Measurements from ENCODE around the gene VPS13A. TPM values are rescaled to one million over a fixed set of nuclear protein-coding genes. Genes with fewer than 3 reads are reported as not detected.

VPS13A gene
- total RNA-seq, 1 experiment from 2014 or later: 32.6 TPM

- no peaks in the 10 kb centered on the region for H3K36me3 Mint-ChIP-seq (ENCODE audit: insufficient read depth, unreplicated experiment)
- CTCF ChIA-PET: no interaction called here
- no TSS peak for BruUV-seq (replicated peaks)
These were observed 249.4 kb downstream of the VPS13A start for GRCh38 chr9:77426712-77427111.

GRCh38 chr9:77427256-77427927 is 250.1 kb downstream of the VPS13A start:
- Mint-ChIP-seq H3K36me3 (ENCODE audit: insufficient read depth, unreplicated experiment) (no peaks in the 10 kb centered on the region), H3K27me3 (ENCODE audit: unreplicated experiment) (no peaks in the 10 kb centered on the region), H3K27ac (ENCODE audit: unreplicated experiment) (peak overlapping the region; percentile 36), H3K4me1 (ENCODE audit: low read depth, unreplicated experiment) (no peaks in the 10 kb centered on the region), H3K9me3 (ENCODE audit: low read depth, unreplicated experiment) (no peaks in the 10 kb centered on the region), H3K4me3 (ENCODE audit: low read depth, unreplicated experiment) (peak overlapping the region; percentile 28)
- DNase-seq: no peak
- BruUV-seq (replicated peaks): no TSS peak
- intact Hi-C loops (cut with micrococcal nuclease; ENCODE audit: unreplicated experiment): no loop called here
- TF ChIP-seq CTCF (IDR thresholded peaks at IDR 0.05; ENCODE audit: unreplicated experiment): no peak
- CTCF ChIA-PET: no interaction called here

More at GRCh38 chr9:77426712-77427111, 249.4 kb downstream of the VPS13A start:
- Mint-ChIP-seq H3K4me3 (ENCODE audit: low read depth, unreplicated experiment) (no peak overlapping the region), H3K4me1 (ENCODE audit: low read depth, unreplicated experiment) (no peaks in the 10 kb centered on the region), H3K27ac (ENCODE audit: unreplicated experiment) (no peak overlapping the region), H3K27me3 (ENCODE audit: unreplicated experiment) (no peaks in the 10 kb centered on the region), H3K9me3 (ENCODE audit: low read depth, unreplicated experiment) (no peaks in the 10 kb centered on the region)
- intact Hi-C loops (cut with micrococcal nuclease; ENCODE audit: unreplicated experiment): no loop called here
- no peak for TF ChIP-seq CTCF (IDR thresholded peaks at IDR 0.05; ENCODE audit: unreplicated experiment)
- DNase-seq: no peak

GRCh38 chr9:77429928-77430327 is 252.6 kb downstream of the VPS13A start:
- no peak overlapping the region for H3K27ac Mint-ChIP-seq (ENCODE audit: unreplicated experiment)
- H3K4me3 Mint-ChIP-seq (ENCODE audit: low read depth, unreplicated experiment): no peak overlapping the region
- intact Hi-C loops (cut with micrococcal nuclease; ENCODE audit: unreplicated experiment): no loop called here
- H3K27me3 Mint-ChIP-seq (ENCODE audit: unreplicated experiment): no peaks in the 10 kb centered on the region
- no peaks in the 10 kb centered on the region for H3K36me3 Mint-ChIP-seq (ENCODE audit: insufficient read depth, unreplicated experiment)
- H3K9me3 Mint-ChIP-seq (ENCODE audit: low read depth, unreplicated experiment): no peaks in the 10 kb centered on the region
- no peak for DNase-seq
- H3K4me1 Mint-ChIP-seq (ENCODE audit: low read depth, unreplicated experiment): peaks cover 7% of the 10 kb centered on the region
- BruUV-seq (replicated peaks): no TSS peak
- no peak for TF ChIP-seq CTCF (IDR thresholded peaks at IDR 0.05; ENCODE audit: unreplicated experiment)
- CTCF ChIA-PET: no interaction called here

GRCh38 chr9:77432053-77432452 is 254.7 kb downstream of the VPS13A start:
- no TSS peak for BruUV-seq (replicated peaks)
- Mint-ChIP-seq H3K27ac (ENCODE audit: unreplicated experiment) (no peak overlapping the region), H3K4me1 (ENCODE audit: low read depth, unreplicated experiment) (peaks cover 7% of the 10 kb centered on the region), H3K36me3 (ENCODE audit: insufficient read depth, unreplicated experiment) (no peaks in the 10 kb centered on the region), H3K4me3 (ENCODE audit: low read depth, unreplicated experiment) (no peak overlapping the region), H3K9me3 (ENCODE audit: low read depth, unreplicated experiment) (no peaks in the 10 kb centered on the region), H3K27me3 (ENCODE audit: unreplicated experiment) (no peaks in the 10 kb centered on the region)
- no peak for TF ChIP-seq CTCF (IDR thresholded peaks at IDR 0.05; ENCODE audit: unreplicated experiment)
- intact Hi-C loops (cut with micrococcal nuclease; ENCODE audit: unreplicated experiment): no loop called here
- CTCF ChIA-PET: interaction anchor here (0.6 kb wide), 1 partner anchor 28 kb away, joined by 3 read pairs; no protein-coding TSS in a partner anchor
- no peak for DNase-seq
